22Rv1 (cell line): ENCODE measurements around the gene SLC38A10.

ENCODE experiments used
- H3K27ac ChIP-seq: fragments of 450-650 bp; 2 replicates; pipeline ENCODE4 v1.5.1; 2017
- CTCF ChIP-seq: fragments of 450-650 bp; IDR thresholded peaks from 2 replicates; pipeline ENCODE4 v1.5.1; 2017; ENCODE audit warnings: mild to moderate bottlenecking
- ZFX ChIP-seq: fragments of 450-650 bp; IDR thresholded peaks from 2 replicates; pipeline ENCODE4 v1.6.1; 2017; ENCODE audit warnings: antibody characterized with exemption, borderline replicate concordance

Gene SLC38A10

GRCh38 chr17:81203136-81203535 is 92.0 kb downstream of the SLC38A10 start:
- no peak overlapping the region for H3K27ac ChIP-seq
- TF ChIP-seq CTCF = no peak
- no peak for TF ChIP-seq ZFX

- H3K27ac ChIP-seq = no peak overlapping the region
- TF ChIP-seq ZFX (no peak), CTCF (no peak)
These were observed 92.8 kb downstream of the SLC38A10 start for GRCh38 chr17:81202318-81202717.

GRCh38 chr17:81200695-81201580 is 94.2 kb downstream of the SLC38A10 start:
- H3K27ac ChIP-seq = no peak overlapping the region
- TF ChIP-seq ZFX = no peak
- TF ChIP-seq CTCF = peak; percentile 66

- no peak overlapping the region for H3K27ac ChIP-seq
- TF ChIP-seq CTCF (no peak), ZFX (no peak)
These were observed 94.9 kb downstream of the SLC38A10 start for GRCh38 chr17:81200201-81200600.

GRCh38 chr17:81199482-81199830 is 95.7 kb downstream of the SLC38A10 start:
- TF ChIP-seq CTCF (no peak), ZFX (no peak)
- no peak overlapping the region for H3K27ac ChIP-seq

- no peak overlapping the region for H3K27ac ChIP-seq
- TF ChIP-seq ZFX = no peak
These were observed 96.2 kb downstream of the SLC38A10 start for GRCh38 chr17:81198826-81199481.

GRCh38 chr17:81197831-81198490 is 97.1 kb downstream of the SLC38A10 start:
- no peak overlapping the region for H3K27ac ChIP-seq
- TF ChIP-seq CTCF = no peak
